Naive B cell (primary cell): ENCODE data around the gene ZFYVE16. TPM values are rescaled to one million over a fixed set of nuclear protein-coding genes. Genes with fewer than 3 reads are reported as not detected.
A peak's percentile ranks its signal among the peaks of the same experiment; 100 is the strongest.

ENCODE experiments used
- ATAC-seq, 2 donors: fragments of 150-1000 bp; cut with Tn5 transposase; 2 replicates each; pipeline ENCODE4 v1.10.0; 2021; ENCODE audit warnings: low read depth in 2 of 2, mild to moderate bottlenecking in 2 of 2, moderate library complexity in 2 of 2
- DNase-seq: peaks from one replicate; pipeline ENCODE4 v3.0.0; 2022
- H3K27ac Mint-ChIP-seq, 6 donors: one replicate each; pipeline ENCODE4 v1.8.0; 2020 to 2022; ENCODE audit warnings: mild to moderate bottlenecking in 6 of 6, mixed read lengths in 6 of 6, moderate library complexity in 5 of 6, inconsistent platforms in 2 of 6
- H3K27me3 Mint-ChIP-seq, 3 donors: one replicate each; pipeline ENCODE4 v1.8.0; 2021 to 2022; ENCODE audit warnings: mixed read lengths in 3 of 3, mild to moderate bottlenecking in 1 of 3
- H3K36me3 Mint-ChIP-seq, 2 donors: one replicate each; pipeline ENCODE4 v1.8.0; 2020 to 2022; ENCODE audit warnings: mixed read lengths in 2 of 2, inconsistent platforms in 1 of 2, mild to moderate bottlenecking in 1 of 2
- H3K4me1 Mint-ChIP-seq, 3 donors: one replicate each; pipeline ENCODE4 v1.8.0; 2020 to 2022; ENCODE audit warnings: mixed read lengths in 3 of 3, inconsistent platforms in 1 of 3, mild to moderate bottlenecking in 1 of 3, moderate library complexity in 1 of 3
- H3K4me3 Mint-ChIP-seq, 8 donors: one replicate each; pipeline ENCODE4 v1.8.0; 2020 to 2022; ENCODE audit warnings: mild to moderate bottlenecking in 8 of 8, mixed read lengths in 8 of 8, moderate library complexity in 8 of 8, inconsistent platforms in 2 of 8
- H3K9me3 Mint-ChIP-seq, 7 donors: one replicate each; pipeline ENCODE4 v1.8.0; 2020 to 2022; ENCODE audit warnings: mixed read lengths in 7 of 7, mild to moderate bottlenecking in 5 of 7, inconsistent platforms in 2 of 7, moderate library complexity in 1 of 7
- polyA plus RNA-seq, 6 donors: library from polyadenylated mRNA; unstranded; fragments of 300-500 nt; fragmentation: Illumina TruSeq; gene quantifications; one replicate each; pipeline ENCODE4 v1.2.3, GENCODE V29; 2021; ENCODE audit warnings: low read depth in 6 of 6

ZFYVE16 gene
- polyA plus RNA-seq = 1 to 10 TPM; 3.7 to 9.2 (median 8.0) TPM

GRCh38 chr5:80407735-80408483 is at the start of gene ZFYVE16:
ZFYVE16 (plus strand) TSS chr5:80408064; CDS start chr5:80434148, 26,084 bp downstream.
- H3K9me3 Mint-ChIP-seq = no peaks in the 10 kb centered on the region
- no peaks in the 10 kb centered on the region for H3K27me3 Mint-ChIP-seq
- ATAC-seq (peak; percentile 87 to 89), DNase-seq (peak; percentile 96)
- no peaks in the 10 kb centered on the region for H3K36me3 Mint-ChIP-seq
- H3K4me3 Mint-ChIP-seq = peak within 1 kb of the TSS; percentile 93 to 99 (median 96)
- H3K4me1 Mint-ChIP-seq = peaks cover 13 to 29% (median 28%) of the 10 kb centered on the region in 3 donors
- peak within 1 kb of the TSS; percentile 97 to 100 (median 98) for H3K27ac Mint-ChIP-seq

- peaks cover 0 to 8% (median 8%) of the 10 kb centered on the region in 3 donors for H3K27me3 Mint-ChIP-seq
- H3K9me3 Mint-ChIP-seq = peaks cover 0 to 8% (median 3%) of the 10 kb centered on the region in 7 donors
- DNase-seq = no peak
- H3K27ac Mint-ChIP-seq = peak overlapping the region in 1 of 6 donors; percentile 65
- no peak for ATAC-seq
- H3K36me3 Mint-ChIP-seq = no peaks in the 10 kb centered on the region
- H3K4me3 Mint-ChIP-seq = peak overlapping the region in 2 of 8 donors; percentile 36 to 55
- peaks cover 0 to 4% (median 3%) of the 10 kb centered on the region in 3 donors for H3K4me1 Mint-ChIP-seq
Observed at GRCh38 chr5:80360914-80361444, 46.9 kb upstream of the ZFYVE16 start.

DNA sequence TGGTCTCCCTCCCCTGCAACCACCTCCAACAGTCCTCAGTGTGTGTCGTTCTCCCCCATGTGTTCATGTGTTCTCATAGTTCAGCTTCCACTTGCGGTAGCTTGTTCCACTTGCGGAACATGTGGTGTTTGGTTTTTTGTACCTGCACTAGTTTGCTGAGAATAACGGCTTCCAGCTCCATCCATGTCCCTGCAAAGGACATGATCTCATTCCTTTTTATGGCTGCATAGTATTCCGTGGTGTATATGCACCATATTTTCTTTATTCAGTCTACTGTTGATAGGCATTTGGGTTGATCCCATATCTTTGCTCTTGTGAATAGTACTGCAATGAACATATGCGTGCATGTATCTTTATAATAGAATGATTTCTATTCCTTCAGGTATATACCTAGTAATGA is 43.0 kb upstream of the ZFYVE16 start:
- H3K9me3 Mint-ChIP-seq = peaks cover 0 to 8% (median 0%) of the 10 kb centered on the region in 7 donors
- H3K4me1 Mint-ChIP-seq = peaks cover 0 to 3% (median 0%) of the 10 kb centered on the region in 3 donors
- no peak for ATAC-seq
- H3K27ac Mint-ChIP-seq = peak overlapping the region in 1 of 6 donors; percentile 4
- H3K4me3 Mint-ChIP-seq = no peak overlapping the region
- H3K36me3 Mint-ChIP-seq = peaks cover 0 to under 1% of the 10 kb centered on the region in 2 donors
- no peak for DNase-seq
- H3K27me3 Mint-ChIP-seq = peaks cover under 1 to 13% (median 12%) of the 10 kb centered on the region in 3 donors

- Mint-ChIP-seq H3K27ac (no peak overlapping the region), H3K9me3 (peaks cover 4 to 14% (median 6%) of the 10 kb centered on the region in 7 donors), H3K4me3 (no peak overlapping the region), H3K4me1 (no peaks in the 10 kb centered on the region), H3K36me3 (peaks cover 5 to 14% of the 10 kb centered on the region in 2 donors), H3K27me3 (peaks cover 9 to 42% (median 41%) of the 10 kb centered on the region in 3 donors)
- ATAC-seq (no peak), DNase-seq (no peak)
Observed at GRCh38 chr5:80368661-80369480, 39.0 kb upstream of the ZFYVE16 start.

DNA sequence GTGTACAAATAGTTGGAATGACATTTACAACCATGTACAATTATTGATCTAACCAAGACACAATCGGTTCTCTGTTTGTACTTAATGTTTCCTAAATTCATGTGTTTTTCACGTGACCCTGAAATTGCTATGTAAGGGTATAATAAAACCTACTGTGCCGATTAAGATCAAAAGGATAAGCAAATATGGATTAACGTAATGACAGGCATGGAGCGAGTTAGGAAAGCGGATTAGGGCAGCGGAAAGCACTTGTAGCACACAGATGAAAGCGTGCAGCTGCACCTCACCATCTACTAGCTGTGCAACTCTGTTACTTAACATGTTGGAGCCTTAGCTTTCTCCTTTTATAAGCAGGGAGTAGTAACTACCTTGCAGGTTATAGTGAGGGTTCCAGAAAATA is 38.3 kb upstream of the ZFYVE16 start:
- H3K27me3 Mint-ChIP-seq = peaks cover 9 to 42% (median 41%) of the 10 kb centered on the region in 3 donors
- H3K27ac Mint-ChIP-seq = no peak overlapping the region
- ATAC-seq (no peak), DNase-seq (no peak)
- no peaks in the 10 kb centered on the region for H3K4me1 Mint-ChIP-seq
- H3K4me3 Mint-ChIP-seq = no peak overlapping the region
- peaks cover 5 to 14% of the 10 kb centered on the region in 2 donors for H3K36me3 Mint-ChIP-seq
- H3K9me3 Mint-ChIP-seq = peaks cover 4 to 14% (median 6%) of the 10 kb centered on the region in 7 donors

- no peak overlapping the region for H3K27ac Mint-ChIP-seq
- ATAC-seq (no peak), DNase-seq (no peak)
- H3K36me3 Mint-ChIP-seq = peaks cover 5 to 14% of the 10 kb centered on the region in 2 donors
- no peaks in the 10 kb centered on the region for H3K4me1 Mint-ChIP-seq
- H3K27me3 Mint-ChIP-seq = peaks cover 9 to 38% (median 33%) of the 10 kb centered on the region in 3 donors
- H3K9me3 Mint-ChIP-seq = peaks cover 3 to 14% (median 5%) of the 10 kb centered on the region in 7 donors
- H3K4me3 Mint-ChIP-seq = no peak overlapping the region
Observed at GRCh38 chr5:80370390-80370789, 37.5 kb upstream of the ZFYVE16 start.

- peaks cover 5 to 14% of the 10 kb centered on the region in 2 donors for H3K36me3 Mint-ChIP-seq
- no peaks in the 10 kb centered on the region for H3K4me1 Mint-ChIP-seq
- H3K4me3 Mint-ChIP-seq = no peak overlapping the region
- H3K9me3 Mint-ChIP-seq = peaks cover 4 to 14% (median 5%) of the 10 kb centered on the region in 7 donors
- no peak overlapping the region for H3K27ac Mint-ChIP-seq
- ATAC-seq (no peak), DNase-seq (no peak)
- H3K27me3 Mint-ChIP-seq = peaks cover 9 to 38% (median 33%) of the 10 kb centered on the region in 3 donors
Observed at GRCh38 chr5:80372780-80373179, 35.1 kb upstream of the ZFYVE16 start.

- ATAC-seq (no peak), DNase-seq (no peak)
- Mint-ChIP-seq H3K27ac (no peak overlapping the region), H3K4me3 (no peak overlapping the region), H3K27me3 (peaks cover 9 to 38% (median 33%) of the 10 kb centered on the region in 3 donors), H3K4me1 (no peaks in the 10 kb centered on the region), H3K9me3 (peaks cover 4 to 14% (median 5%) of the 10 kb centered on the region in 7 donors), H3K36me3 (peaks cover 5 to 14% of the 10 kb centered on the region in 2 donors)
Observed at GRCh38 chr5:80374188-80374587, 33.7 kb upstream of the ZFYVE16 start.

- Mint-ChIP-seq H3K27ac (no peak overlapping the region), H3K36me3 (peaks cover 5 to 9% of the 10 kb centered on the region in 2 donors), H3K4me1 (no peaks in the 10 kb centered on the region), H3K4me3 (no peak overlapping the region), H3K9me3 (peaks cover 1 to 8% (median 4%) of the 10 kb centered on the region in 7 donors), H3K27me3 (peaks cover 0 to 22% (median 14%) of the 10 kb centered on the region in 3 donors)
- no peak for DNase-seq
- no peak for ATAC-seq
Observed at GRCh38 chr5:80376557-80376956, 31.3 kb upstream of the ZFYVE16 start.

GRCh38 chr5:80382488-80382887 is 25.4 kb upstream of the ZFYVE16 start:
- DNase-seq (no peak), ATAC-seq (no peak)
- no peaks in the 10 kb centered on the region for H3K9me3 Mint-ChIP-seq
- no peaks in the 10 kb centered on the region for H3K4me1 Mint-ChIP-seq
- no peaks in the 10 kb centered on the region for H3K27me3 Mint-ChIP-seq
- H3K36me3 Mint-ChIP-seq = no peaks in the 10 kb centered on the region
- no peak overlapping the region for H3K4me3 Mint-ChIP-seq
- no peak overlapping the region for H3K27ac Mint-ChIP-seq

DNA sequence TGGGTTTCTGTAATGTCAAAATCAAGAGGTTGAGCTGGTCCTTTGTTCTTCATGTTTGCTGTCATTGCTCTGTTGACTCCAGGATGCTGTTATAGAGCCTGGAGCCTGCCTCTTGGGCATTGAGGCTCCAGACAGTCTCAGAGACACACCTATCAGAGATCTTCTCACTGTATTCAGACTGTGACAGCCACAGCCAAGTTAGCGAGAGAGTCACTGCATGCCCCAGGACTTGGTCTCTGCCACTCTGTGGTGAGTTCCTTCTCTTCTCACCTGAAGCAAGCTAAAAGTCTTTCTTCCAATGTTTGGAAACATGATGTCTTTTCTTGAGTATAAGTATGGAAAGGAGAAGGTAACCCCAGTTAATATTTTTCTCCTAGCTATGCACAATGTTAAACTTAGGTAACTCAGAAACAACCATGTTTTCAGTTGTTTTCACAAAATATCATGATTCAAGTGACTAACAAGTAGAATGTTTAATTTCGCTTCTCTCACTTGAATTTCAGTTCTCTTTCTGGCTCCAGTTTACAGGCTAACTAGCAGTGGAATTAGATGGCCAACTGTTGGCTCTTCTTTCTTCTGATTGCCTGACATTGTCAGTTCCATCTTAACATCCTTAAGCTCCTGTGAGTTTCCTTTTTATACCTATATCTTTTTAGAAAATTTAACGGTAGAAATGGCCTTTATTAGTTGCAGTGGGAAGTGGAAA is 20.6 kb upstream of the ZFYVE16 start:
- peak overlapping the region in 3 of 8 donors; percentile 36 to 78 (median 68) for H3K4me3 Mint-ChIP-seq
- H3K36me3 Mint-ChIP-seq = no peaks in the 10 kb centered on the region

GRCh38 chr5:80389580-80389979 is 18.3 kb upstream of the ZFYVE16 start:
- Mint-ChIP-seq H3K4me3 (peak overlapping the region in 2 of 8 donors; percentile 11 to 58), H3K4me1 (peaks cover 5 to 8% (median 8%) of the 10 kb centered on the region in 3 donors), H3K9me3 (peaks cover 0 to 19% (median 0%) of the 10 kb centered on the region in 7 donors), H3K36me3 (peaks cover 0 to 4% of the 10 kb centered on the region in 2 donors), H3K27ac (no peak overlapping the region), H3K27me3 (peaks cover 0 to 40% (median 28%) of the 10 kb centered on the region in 3 donors)
- no peak for ATAC-seq
- DNase-seq = no peak

More for the DNA sequence above, 20.6 kb upstream of the ZFYVE16 start:
- peaks cover 5 to 8% (median 8%) of the 10 kb centered on the region in 3 donors for H3K4me1 Mint-ChIP-seq
- H3K27ac Mint-ChIP-seq = peak overlapping the region in 1 of 6 donors; percentile 64
- H3K27me3 Mint-ChIP-seq = peaks cover 0 to 17% (median 16%) of the 10 kb centered on the region in 3 donors
- peaks cover 0 to 9% (median 0%) of the 10 kb centered on the region in 7 donors for H3K9me3 Mint-ChIP-seq
- DNase-seq = no peak
- no peak for ATAC-seq
